ENCODE data around the gene INCENP. TPM values are rescaled to one million over a fixed set of nuclear protein-coding genes. Genes with fewer than 3 reads are reported as not detected.

The INCENP gene
- total RNA-seq, 3 donors from 2014 or later (not counting 1 experiment from before 2014, with no cell fraction given) = 24.4 to 47.6 (median 27.3) TPM

DNA sequence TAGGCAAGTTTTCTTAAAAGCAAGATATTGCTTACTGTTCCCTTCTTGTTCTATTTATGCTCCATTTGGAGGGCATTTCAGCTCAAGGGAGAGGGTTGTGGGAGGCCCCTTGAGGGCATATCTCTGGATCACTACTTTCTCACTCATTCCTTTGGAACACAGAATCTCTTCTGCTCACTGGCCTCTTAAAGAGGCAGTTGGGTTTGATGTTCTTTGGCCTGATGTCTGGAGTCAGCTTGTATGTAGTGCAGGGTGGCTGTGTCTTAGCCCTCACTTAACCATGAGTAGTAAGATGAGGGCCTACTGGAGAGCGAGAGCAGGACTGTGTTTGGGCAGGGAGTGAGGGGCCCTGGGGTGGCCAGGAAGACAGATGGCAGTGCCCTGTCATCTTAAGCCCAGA is 3.6 kb downstream of the INCENP start:
- intact Hi-C loops (cut with micrococcal nuclease) = no loop called here
- peaks cover 17% of the 10 kb centered on the region for H3K4me1 ChIP-seq (ENCODE audit: control insufficient read depth, insufficient read depth, low read length)
- TF ChIP-seq, protein P1, sequence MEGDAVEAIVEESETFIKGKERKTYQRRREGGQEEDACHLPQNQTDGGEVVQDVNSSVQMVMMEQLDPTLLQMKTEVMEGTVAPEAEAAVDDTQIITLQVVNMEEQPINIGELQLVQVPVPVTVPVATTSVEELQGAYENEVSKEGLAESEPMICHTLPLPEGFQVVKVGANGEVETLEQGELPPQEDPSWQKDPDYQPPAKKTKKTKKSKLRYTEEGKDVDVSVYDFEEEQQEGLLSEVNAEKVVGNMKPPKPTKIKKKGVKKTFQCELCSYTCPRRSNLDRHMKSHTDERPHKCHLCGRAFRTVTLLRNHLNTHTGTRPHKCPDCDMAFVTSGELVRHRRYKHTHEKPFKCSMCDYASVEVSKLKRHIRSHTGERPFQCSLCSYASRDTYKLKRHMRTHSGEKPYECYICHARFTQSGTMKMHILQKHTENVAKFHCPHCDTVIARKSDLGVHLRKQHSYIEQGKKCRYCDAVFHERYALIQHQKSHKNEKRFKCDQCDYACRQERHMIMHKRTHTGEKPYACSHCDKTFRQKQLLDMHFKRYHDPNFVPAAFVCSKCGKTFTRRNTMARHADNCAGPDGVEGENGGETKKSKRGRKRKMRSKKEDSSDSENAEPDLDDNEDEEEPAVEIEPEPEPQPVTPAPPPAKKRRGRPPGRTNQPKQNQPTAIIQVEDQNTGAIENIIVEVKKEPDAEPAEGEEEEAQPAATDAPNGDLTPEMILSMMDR (IDR thresholded peaks at IDR 0.05) = no peak
- ATAC-seq (no peak), DNase-seq (no peak)
- H3K27me3 ChIP-seq (ENCODE audit: control insufficient read depth, insufficient read depth, low read length) = no peaks in the 10 kb centered on the region
- H3K4me3 ChIP-seq (ENCODE audit: low read length) = no peak overlapping the region
- no peak overlapping the region for H3K27ac ChIP-seq (ENCODE audit: low read length)
- no peaks in the 10 kb centered on the region for H3K27me3 Mint-ChIP-seq (ENCODE audit: low read depth in 2 of 2)
- peaks cover 30 to 39% of the 10 kb centered on the region in 2 donors for H3K4me1 Mint-ChIP-seq
- H3K36me3 Mint-ChIP-seq = no peaks in the 10 kb centered on the region
- WGBS (ENCODE audit: insufficient coverage) = 95% methylated on average over 1 of the region's 1 CpG
- peaks cover 32% of the 10 kb centered on the region for H3K36me3 ChIP-seq (ENCODE audit: control insufficient read depth, insufficient read depth, low read length)
- H3K9me3 ChIP-seq (ENCODE audit: control insufficient read depth, insufficient read depth, low read length) = no peaks in the 10 kb centered on the region
- H3K27ac Mint-ChIP-seq = no peak overlapping the region
- no peaks in the 10 kb centered on the region for H3K9me3 Mint-ChIP-seq
- H3K4me3 Mint-ChIP-seq = no peak overlapping the region

DNA sequence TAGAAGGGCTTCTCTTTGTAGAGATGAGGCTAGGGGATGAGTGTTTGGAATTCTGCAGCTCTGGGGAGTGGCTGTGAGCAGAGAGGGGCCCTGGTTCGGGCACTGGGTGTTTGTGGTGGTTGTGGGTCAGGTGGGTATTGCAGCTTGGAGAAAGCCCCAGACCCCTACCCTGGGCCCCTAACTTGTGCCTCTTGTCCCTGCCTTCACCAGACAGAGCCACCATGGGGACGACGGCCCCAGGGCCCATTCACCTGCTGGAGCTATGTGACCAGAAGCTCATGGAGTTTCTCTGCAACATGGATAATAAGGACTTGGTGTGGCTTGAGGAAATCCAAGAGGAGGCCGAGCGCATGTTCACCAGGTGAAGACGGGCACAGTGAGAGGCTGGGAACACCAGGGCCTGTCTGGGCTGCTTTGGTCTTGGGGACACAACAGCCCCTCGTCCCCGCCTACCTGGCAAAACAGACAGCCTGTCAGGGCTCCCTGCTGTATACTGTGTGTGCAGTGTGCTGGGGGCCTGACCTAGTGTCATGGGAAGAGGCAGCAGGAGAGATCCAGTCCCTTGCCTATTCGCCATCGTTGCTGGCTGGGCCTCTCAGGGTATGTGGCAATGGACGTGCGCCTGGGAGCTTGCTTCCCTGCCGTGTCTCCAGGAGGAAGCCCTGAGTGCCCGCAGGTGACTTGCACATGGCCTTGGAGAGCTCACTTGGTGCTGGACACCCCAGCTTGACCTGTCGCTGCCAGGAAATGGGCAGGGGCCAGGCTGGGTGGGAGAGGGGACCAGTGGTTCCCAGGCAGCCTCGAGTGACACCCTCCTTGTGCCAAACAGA is 4.3 kb downstream of the INCENP start:
- intact Hi-C loops (cut with micrococcal nuclease) = no loop called here
- ATAC-seq (no peak), DNase-seq (no peak)
- Mint-ChIP-seq H3K4me3 (no peak overlapping the region), H3K36me3 (no peaks in the 10 kb centered on the region), H3K27ac (no peak overlapping the region), H3K4me1 (peaks cover 34 to 46% of the 10 kb centered on the region in 2 donors), H3K9me3 (no peaks in the 10 kb centered on the region), H3K27me3 (ENCODE audit: low read depth in 2 of 2) (no peaks in the 10 kb centered on the region)
- H3K4me3 ChIP-seq (ENCODE audit: low read length) = no peak overlapping the region
- TF ChIP-seq, protein P1 (IDR thresholded peaks at IDR 0.05) = no peak
- no peaks in the 10 kb centered on the region for H3K9me3 ChIP-seq (ENCODE audit: control insufficient read depth, insufficient read depth, low read length)
- 91% methylated on average over 16 of the region's 16 CpGs for WGBS (ENCODE audit: insufficient coverage)
- H3K27me3 ChIP-seq (ENCODE audit: control insufficient read depth, insufficient read depth, low read length) = no peaks in the 10 kb centered on the region
- no peak overlapping the region for H3K27ac ChIP-seq (ENCODE audit: low read length)
- peaks cover 17% of the 10 kb centered on the region for H3K4me1 ChIP-seq (ENCODE audit: control insufficient read depth, insufficient read depth, low read length)
- H3K36me3 ChIP-seq (ENCODE audit: control insufficient read depth, insufficient read depth, low read length) = peaks cover 32% of the 10 kb centered on the region

DNA sequence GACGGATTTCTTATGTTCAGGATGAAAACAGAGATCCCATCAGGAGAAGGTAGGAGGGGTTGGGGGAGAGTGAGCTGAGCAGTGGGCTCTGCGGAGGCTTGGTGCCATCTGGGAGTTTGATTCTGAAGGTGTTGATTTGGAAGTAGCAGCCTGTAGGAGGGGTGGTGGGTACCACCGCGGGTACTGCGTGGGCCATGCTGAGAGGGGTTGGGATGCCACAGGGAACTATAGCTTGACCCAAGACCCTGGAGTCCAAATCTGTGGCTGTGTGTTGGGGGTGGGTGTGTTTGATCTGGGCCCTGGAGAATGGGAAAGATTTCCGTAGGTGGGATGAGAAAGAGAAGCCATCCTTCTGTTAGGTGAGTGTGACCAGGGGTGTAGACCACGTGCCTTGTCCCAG is 5.0 kb downstream of the INCENP start:
- Histone ChIP-seq H3K4me3 (ENCODE audit: low read length) (no peak overlapping the region), H3K27ac (ENCODE audit: low read length) (no peak overlapping the region), H3K36me3 (ENCODE audit: control insufficient read depth, insufficient read depth, low read length) (peaks cover 32% of the 10 kb centered on the region), H3K27me3 (ENCODE audit: control insufficient read depth, insufficient read depth, low read length) (no peaks in the 10 kb centered on the region), H3K4me1 (ENCODE audit: control insufficient read depth, insufficient read depth, low read length) (peaks cover 17% of the 10 kb centered on the region), H3K9me3 (ENCODE audit: control insufficient read depth, insufficient read depth, low read length) (no peaks in the 10 kb centered on the region)
- WGBS (ENCODE audit: insufficient coverage) = 98% methylated on average over 7 of the region's 7 CpGs
- intact Hi-C loops (cut with micrococcal nuclease) = no loop called here
- no peaks in the 10 kb centered on the region for H3K27me3 Mint-ChIP-seq (ENCODE audit: low read depth in 2 of 2)
- TF ChIP-seq, protein P1 (IDR thresholded peaks at IDR 0.05) = no peak
- peaks cover 27 to 49% of the 10 kb centered on the region in 2 donors for H3K4me1 Mint-ChIP-seq
- no peak for ATAC-seq
- no peak overlapping the region for H3K27ac Mint-ChIP-seq
- H3K9me3 Mint-ChIP-seq = no peaks in the 10 kb centered on the region
- DNase-seq = no peak
- no peaks in the 10 kb centered on the region for H3K36me3 Mint-ChIP-seq
- no peak overlapping the region for H3K4me3 Mint-ChIP-seq

Measured in natural killer cell (primary cell).